Stimulated activated CD8-positive, alpha-beta memory T cell treated with anti-CD3 and anti-CD28 coated beads, Interleukin-2, amount 100 ng/mL, for 1 hour (primary cell): Measurements from ENCODE around the gene CCDC81.
A peak's percentile ranks its signal among the peaks of the same experiment; 100 is the strongest.

Source experiments
- DNase-seq, 2 donors: peaks; one replicate each; pipeline ENCODE4 v3.0.0-alpha.2; 2020; ENCODE audit warnings: low read depth in 2 of 2

Gene CCDC81

GRCh38 chr11:86440305-86440716, 65.6 kb downstream of the CCDC81 start:
- no peak for DNase-seq

DNA sequence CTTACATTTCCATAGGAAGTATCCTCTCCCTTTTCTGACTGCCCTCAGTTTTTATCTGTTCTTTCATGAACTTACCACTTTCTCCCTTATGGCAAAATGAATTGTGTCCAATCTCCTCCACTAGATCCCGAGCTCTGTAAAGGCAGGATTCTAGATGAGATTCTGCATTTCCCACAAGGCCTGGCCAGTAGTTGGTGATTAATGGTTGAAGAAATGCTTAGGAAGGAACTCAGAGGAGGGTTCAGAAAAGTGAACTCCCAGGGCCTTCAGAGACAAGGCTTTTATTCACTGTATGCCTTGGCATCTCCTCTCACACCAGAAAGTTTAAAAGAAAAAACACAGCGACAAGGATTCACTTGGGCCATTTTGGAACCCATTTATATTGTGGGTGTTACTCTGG, 66.2 kb downstream of the CCDC81 start:
- no peak for DNase-seq

- no peak for DNase-seq
Observed at GRCh38 chr11:86442420-86442819, 67.7 kb downstream of the CCDC81 start.

GRCh38 chr11:86442827-86443226, 68.1 kb downstream of the CCDC81 start:
- no peak for DNase-seq

DNA sequence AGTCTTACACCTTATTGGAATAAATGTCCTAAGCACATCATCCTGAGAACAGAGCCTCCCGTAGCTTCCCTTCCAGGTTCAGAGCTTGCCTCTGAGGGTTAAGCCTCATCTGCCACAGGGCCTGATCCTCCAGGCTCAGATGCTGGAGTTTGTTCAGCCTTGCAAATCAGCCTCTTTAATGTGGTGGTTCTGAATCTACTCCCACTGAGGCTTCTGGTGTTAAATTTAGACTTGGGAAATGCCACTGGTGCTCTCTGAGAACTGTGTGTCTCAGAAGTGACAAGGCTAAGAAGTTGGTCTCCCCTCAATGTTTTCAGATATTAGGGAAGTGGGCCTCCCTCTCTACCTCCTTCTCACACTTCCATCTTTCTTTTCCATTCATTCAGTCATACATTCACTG, 68.7 kb downstream of the CCDC81 start:
- DNase-seq = no peak

DNA sequence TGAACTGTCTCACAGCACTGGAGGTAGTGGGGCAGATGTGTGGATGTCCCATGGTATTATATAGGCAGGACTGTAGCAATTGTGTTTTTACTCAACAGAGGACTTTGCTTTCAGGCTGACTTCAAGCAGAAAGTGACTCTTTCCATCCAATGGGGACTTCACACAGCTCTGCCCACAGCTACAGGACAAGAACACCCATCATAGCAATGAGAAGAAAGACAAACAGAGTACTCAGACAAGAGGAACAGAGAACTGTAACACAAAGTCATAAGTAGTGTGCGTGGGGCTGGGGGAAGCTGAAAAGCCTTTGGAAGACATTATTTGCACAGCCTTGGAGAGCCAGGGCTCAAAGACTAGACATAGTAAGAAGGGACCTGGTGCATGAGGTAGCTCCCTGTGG, 70.3 kb downstream of the CCDC81 start:
- DNase-seq = no peak

DNA sequence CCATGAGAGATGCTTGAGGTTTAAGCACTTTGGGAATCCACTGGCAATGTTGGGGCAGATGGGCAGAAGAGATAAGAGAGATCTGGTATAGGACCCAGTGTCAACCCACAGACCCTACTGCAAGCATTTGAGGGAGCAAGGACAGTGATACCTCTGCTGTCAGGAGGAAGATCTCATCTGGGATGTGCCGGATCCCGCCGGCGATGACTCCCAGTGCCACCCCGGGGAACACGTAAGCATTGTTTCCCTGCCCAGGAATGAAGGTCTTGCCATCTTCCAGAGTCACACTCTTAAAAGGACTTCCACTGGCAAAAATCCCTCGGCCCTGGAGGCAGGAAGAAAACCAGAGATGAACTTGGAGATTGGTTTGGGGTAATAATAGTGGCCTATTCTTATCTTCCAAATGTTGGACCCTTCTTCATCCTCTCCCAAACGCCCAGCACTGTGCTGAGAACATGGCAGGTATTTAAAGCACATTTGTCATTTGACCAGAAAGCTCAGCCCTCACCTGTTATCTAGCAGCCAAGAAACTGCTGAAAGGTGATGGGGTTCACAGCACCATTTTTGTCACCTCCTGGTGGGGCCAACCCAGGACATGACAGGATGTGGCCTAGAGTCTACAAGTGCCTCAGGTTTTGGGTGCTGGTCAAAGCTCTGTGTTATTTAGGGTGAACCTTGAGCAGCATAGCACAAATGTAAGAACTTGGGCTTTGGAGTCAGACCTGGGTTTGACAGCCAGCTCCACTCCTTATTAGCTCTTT, 71.7 kb downstream of the CCDC81 start:
- no peak for DNase-seq

GRCh38 chr11:86446924-86447285, 72.2 kb downstream of the CCDC81 start:
- no peak for DNase-seq

DNA sequence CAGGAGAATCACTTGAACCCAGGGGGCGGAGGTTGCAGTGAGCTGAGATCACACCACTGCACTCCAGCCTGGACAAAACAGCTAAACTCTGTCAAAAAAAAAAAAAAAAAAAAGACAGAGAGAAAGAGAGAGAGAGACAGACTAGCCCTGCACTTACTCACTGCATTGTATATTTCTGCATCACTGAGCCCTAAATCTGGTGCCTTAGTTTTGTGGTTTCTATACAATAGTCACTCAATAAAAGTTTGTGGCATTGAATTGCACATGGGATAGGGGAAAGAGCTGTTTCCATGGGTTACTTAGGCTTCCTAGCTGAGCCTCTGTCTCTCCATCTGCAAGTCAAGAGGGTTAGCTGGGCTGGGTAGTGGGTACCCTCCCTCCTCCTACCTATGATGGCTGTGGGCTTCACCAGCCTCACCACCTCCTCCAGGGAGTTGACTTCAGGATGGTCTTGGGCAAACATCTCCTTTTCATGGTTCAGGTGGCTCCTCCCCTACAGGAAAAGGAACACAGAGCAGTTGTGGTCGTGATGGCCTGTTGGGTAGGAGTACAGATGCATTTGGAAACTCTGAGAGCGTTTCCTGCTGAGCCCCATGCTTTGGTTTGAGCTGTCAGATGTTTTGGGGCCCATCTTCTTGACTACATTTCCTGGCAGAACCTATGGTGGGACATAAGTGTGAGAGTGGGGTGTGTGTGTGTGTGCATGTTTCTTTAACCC, 73.2 kb downstream of the CCDC81 start:
- no peak for DNase-seq

GRCh38 chr11:86449993-86450629, 75.4 kb downstream of the CCDC81 start:
- no peak for DNase-seq

DNA sequence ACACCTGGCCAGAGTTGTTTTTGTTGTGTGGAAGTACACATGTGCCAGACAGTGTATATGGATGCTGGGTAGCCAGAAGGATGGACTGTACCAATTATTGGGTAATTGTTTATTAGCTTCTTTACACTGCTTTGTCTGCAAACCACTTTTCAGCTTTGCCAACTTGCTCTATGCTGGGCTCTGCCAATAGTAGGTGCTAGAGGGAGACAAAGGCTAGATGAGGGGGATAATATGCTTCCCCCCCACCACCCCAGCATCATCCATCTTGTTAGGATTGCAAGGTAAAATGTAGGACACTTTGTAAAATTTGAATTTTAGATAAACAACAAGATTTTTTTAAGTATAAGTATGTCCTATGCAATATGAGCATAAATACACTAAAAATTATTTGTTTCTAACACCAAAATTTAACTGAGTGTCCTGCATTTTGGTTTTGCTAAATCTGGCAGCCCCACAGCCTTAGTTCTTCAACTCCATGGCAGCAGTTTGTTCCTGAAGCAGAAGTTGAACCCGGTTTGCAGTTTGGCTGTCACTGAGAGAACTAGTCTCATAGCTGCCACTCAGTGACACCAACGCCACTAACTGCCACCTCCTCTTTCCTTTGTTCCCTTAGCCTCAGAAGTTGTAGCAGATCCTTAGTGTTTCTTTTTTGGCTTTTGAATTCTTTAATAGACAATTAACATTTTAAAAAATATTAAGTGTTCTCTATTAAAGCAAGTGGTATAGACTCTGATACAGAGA, 78.8 kb downstream of the CCDC81 start:
- no peak for DNase-seq

DNA sequence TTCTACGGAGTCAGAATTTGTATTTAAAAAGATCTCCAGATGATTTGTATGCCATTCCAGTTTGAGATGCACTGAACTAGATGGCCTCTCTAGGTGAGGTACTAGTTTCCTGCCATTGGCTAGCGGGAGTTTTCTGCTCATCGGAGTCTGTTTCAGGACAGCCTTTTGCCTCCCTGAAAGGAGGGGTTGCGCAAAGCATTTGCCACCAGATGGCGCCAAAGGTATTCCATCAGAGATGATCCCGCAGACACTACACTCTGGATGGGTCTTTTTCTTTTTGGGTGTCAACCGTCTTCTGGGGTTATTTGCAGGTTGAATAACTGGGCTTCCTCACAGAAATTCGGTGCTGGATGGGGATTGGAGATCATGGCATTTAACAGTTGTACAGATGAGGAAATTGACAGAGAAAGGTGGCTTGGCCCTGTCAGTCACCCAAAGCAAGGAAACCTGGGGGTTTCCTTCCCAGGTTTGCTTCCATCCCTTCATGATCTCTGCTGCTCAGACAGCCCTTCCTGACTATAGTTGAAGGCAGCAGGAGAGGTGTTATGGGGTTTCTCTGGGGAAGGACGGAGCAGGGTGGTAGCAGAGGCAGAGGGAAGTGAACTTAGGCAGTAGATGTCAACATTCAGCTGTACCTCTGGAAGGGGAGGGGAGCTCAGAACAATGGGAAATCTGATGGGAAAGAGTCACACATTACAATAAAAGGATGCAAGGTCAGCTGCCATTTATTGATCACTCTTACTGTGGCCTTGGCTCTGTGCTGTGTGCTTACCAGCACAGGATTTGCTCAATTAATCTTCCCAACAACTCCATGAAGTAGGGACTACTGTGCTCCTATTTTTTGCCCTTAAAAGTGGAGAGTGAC, 81.6 kb downstream of the CCDC81 start:
- DNase-seq = peak; percentile 43 to 58

GRCh38 chr11:86458294-86459001, 83.8 kb downstream of the CCDC81 start:
- DNase-seq = no peak

DNA sequence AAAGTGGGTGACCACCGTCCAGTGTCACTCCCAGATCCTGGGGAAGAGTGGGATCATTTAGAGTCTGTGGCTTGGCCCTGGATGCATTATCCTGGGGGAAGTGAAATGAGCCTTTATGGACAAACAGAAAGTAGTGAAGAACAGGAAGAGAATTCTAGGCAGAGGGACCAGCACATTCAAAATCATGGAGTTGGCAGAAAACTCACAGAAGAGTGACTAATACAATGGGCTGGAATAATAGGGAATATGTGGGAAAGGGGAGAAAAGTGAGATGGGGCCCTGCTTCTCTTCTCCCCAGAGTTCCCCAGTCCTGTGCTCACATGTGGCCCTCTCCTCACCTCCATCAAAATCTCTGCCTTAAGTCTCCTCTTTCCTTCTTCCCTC, 84.3 kb downstream of the CCDC81 start:
- DNase-seq = no peak

GRCh38 chr11:86459682-86460460, 85.2 kb downstream of the CCDC81 start:
- no peak for DNase-seq

- no peak for DNase-seq
Observed at GRCh38 chr11:86460461-86461385, 86.0 kb downstream of the CCDC81 start.

DNA sequence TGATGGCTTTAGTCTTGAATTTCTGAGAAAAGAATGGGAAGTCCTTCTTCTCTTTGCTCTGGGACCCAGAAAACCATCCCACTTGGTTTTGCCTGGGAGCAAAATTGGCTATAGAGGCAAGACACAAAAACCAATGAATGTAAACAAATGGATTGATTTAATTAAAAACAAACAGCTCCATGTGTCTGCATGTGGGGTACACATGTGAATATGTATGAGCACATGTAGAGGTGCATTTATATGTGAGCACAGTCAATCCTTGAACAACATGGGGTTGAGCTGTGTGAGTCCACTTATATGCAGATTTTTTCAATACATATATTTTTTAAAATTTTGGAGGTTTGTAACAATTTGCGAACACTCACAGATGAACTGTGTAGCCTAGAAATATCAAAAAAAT, 87.2 kb downstream of the CCDC81 start:
- no peak for DNase-seq

DNA sequence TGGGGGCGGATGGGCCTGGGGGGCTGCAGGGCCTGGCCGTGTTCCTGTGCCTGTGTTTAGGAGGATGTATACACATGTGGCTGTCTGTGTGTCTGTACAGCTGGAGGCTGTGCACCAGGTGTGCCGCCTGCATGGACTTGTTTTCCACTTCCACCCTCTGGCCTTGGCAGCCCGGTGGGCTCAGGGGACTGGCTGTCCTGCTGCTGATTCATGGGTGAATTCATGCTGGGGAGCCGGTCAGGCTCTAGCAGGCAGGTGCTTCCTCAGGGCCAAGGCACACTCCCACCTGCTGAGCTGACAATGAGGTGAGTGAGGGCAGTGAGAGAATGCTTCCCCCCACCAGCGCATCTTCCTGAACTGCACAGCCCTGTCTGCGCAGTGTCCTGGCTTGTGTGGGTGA, 88.4 kb downstream of the CCDC81 start:
- DNase-seq = no peak

- no peak for DNase-seq
Observed at GRCh38 chr11:86463955-86464354, 89.3 kb downstream of the CCDC81 start.
